HCT116 (cell line): ENCODE data around the gene NECAB2. TPM values are rescaled to one million over a fixed set of nuclear protein-coding genes. Genes with fewer than 3 reads are reported as not detected.

Experiments
- ATAC-seq: fragments of 200-7000 bp; cut with Tn5 transposase; 2 replicates; pipeline ENCODE4 v1.9.1; 2020; ENCODE audit warnings: mild to moderate bottlenecking, moderate library complexity
- BruUV-seq: library from RNA; stranded (reverse); fragments of 400-500 nt; replicated peaks from 2 replicates; lab custom pipeline; 2021; lab: Mats Ljungman, UMichigan
- CTCF ChIA-PET: fragments of 300-600 bp; sonication (Branson Sonifier 250); formaldehyde crosslinking; loops from one replicate; lab custom pipeline; 2021; ENCODE audit warnings: antibody characterized with exemption; lab: Charles Lee
- POLR2A ChIA-PET: fragments of 300-600, 350-600 bp; sonication (Branson Sonifier 250); formaldehyde crosslinking; loops from one replicate; lab custom pipeline; 2021; ENCODE audit warnings: antibody characterized with exemption; lab: Charles Lee
- RAD21 ChIA-PET, 2 experiments: fragments of 300-600 bp; sonication (Branson Sonifier 250); formaldehyde crosslinking; loops; one replicate each; lab custom pipeline; 2023; ENCODE audit warnings: low total read pairs in 2 of 2; ENCODE audit not compliant: uncharacterized antibody in 2 of 2, unreplicated experiment in 2 of 2, low non-redundant PET in 1 of 2; lab: Charles Lee
- DNase-seq: peaks from one replicate; pipeline ENCODE4 v3.0.0-alpha.2; 2010; ENCODE audit warnings: low read depth, low spot score
- H2AFZ ChIP-seq: fragments of 200-600 bp; shearing (Covaris generic), sonication (generic); 2 replicates; pipeline ENCODE4 v1.6.1; 2017; ENCODE audit warnings: low read depth, mixed run types, mixed read lengths, antibody characterized with exemption, low read length; ENCODE audit not compliant: poor library complexity, severe bottlenecking
- H3K27ac ChIP-seq: 2 replicates; pipeline ENCODE4 v1.5.1; 2012; ENCODE audit warnings: low read depth, low read length
- H3K27me3 ChIP-seq: fragments of 200-600 bp; sonication (generic); 2 replicates; pipeline ENCODE4 v1.6.1; 2016; ENCODE audit warnings: mixed run types, low read length, mixed read lengths; ENCODE audit not compliant: insufficient read depth
- H3K36me3 ChIP-seq, 2 experiments: fragments of 200-500 bp in 1 of 2; fragments of 200-600 bp in 1 of 2; sonication (Bioruptor generic) in 1 of 2; sonication (generic) in 1 of 2; 2 replicates each; pipeline versions ENCODE4 v1.5.1 to v1.6.1; 2014 to 2016; ENCODE audit warnings: low read length in 2 of 2, inconsistent platforms in 1 of 2, mixed read lengths in 1 of 2, mixed run types in 1 of 2; ENCODE audit not compliant: insufficient read depth in 2 of 2, control insufficient read depth in 1 of 2
- H3K4me1 ChIP-seq, 2 experiments: fragments of 200-600 bp in 1 of 2; sonication (generic) in 1 of 2; 2 replicates each; pipeline versions ENCODE4 v1.5.1 to v1.6.1; 2012 to 2017; ENCODE audit warnings: low read length in 2 of 2, inconsistent platforms in 1 of 2, mild to moderate bottlenecking in 1 of 2, mixed read lengths in 1 of 2, mixed run types in 1 of 2, moderate library complexity in 1 of 2; ENCODE audit not compliant: insufficient read depth in 2 of 2, control insufficient read depth in 1 of 2
- H3K4me2 ChIP-seq: fragments of 200-600 bp; sonication (generic); 2 replicates; pipeline ENCODE4 v1.6.1; 2017; ENCODE audit warnings: mixed run types, low read length, mixed read lengths
- H3K4me3 ChIP-seq, 2 experiments: fragments of 200-600 bp in 1 of 2; sonication (generic) in 1 of 2; replicated peaks in 1 of 2; 2 replicates each; pipeline ENCODE4 v1.5.1; 2011 to 2016; ENCODE audit warnings: low read length in 2 of 2, control low read depth in 1 of 2, low read depth in 1 of 2, mild to moderate bottlenecking in 1 of 2, mixed read lengths in 1 of 2, mixed run types in 1 of 2
- H3K79me2 ChIP-seq: fragments of 200-600 bp; sonication (generic); 2 replicates; pipeline ENCODE4 v1.6.1; 2017; ENCODE audit warnings: mild to moderate bottlenecking, mixed run types, low read length, moderate library complexity, mixed read lengths; ENCODE audit not compliant: insufficient read depth
- H3K9ac ChIP-seq: fragments of 200-600 bp; sonication (generic); 2 replicates; pipeline ENCODE4 v1.6.1; 2016; ENCODE audit warnings: low read length, mixed read lengths
- H3K9me2 ChIP-seq: fragments of 200-600 bp; sonication (generic), shearing (Covaris generic); 2 replicates; pipeline ENCODE4 v1.6.1; 2017; ENCODE audit warnings: mixed run types, mild to moderate bottlenecking, moderate library complexity; ENCODE audit not compliant: insufficient read depth
- H3K9me3 ChIP-seq, 2 experiments: fragments of 200-500 bp in 1 of 2; fragments of 200-600 bp in 1 of 2; sonication (Bioruptor generic) in 1 of 2; sonication (generic) in 1 of 2; 2 replicates each; pipeline ENCODE4 v1.6.1; 2014 to 2017; ENCODE audit warnings: low read length in 2 of 2, mixed read lengths in 2 of 2, inconsistent platforms in 1 of 2, low read depth in 1 of 2, mild to moderate bottlenecking in 1 of 2, mixed run types in 1 of 2, moderate library complexity in 1 of 2; ENCODE audit not compliant: control insufficient read depth in 1 of 2, insufficient read depth in 1 of 2
- H4K20me1 ChIP-seq: fragments of 200-600 bp; sonication (generic), shearing (Covaris generic); 2 replicates; pipeline ENCODE4 v1.6.1; 2017; ENCODE audit warnings: mixed run types, mild to moderate bottlenecking, moderate library complexity; ENCODE audit not compliant: insufficient read depth
- CBX3 ChIP-seq: IDR thresholded peaks from 2 replicates; pipeline ENCODE4 v1.6.1; 2012; ENCODE audit warnings: low read depth
- ELF1 ChIP-seq: IDR thresholded peaks from 2 replicates; pipeline ENCODE4 v1.6.1; 2012; ENCODE audit warnings: low read depth, borderline replicate concordance
- EZH2 ChIP-seq: fragments of 200-600 bp; sonication (generic); IDR thresholded peaks from 2 replicates; pipeline ENCODE4 v1.6.1; 2017; ENCODE audit warnings: antibody characterized with exemption, mixed run types
- EZH2phosphoT487 ChIP-seq: fragments of 200-600 bp; IDR thresholded peaks from 2 replicates; pipeline ENCODE4 v1.6.1; 2018; ENCODE audit warnings: antibody characterized with exemption, borderline replicate concordance
- FOSL1 ChIP-seq: IDR thresholded peaks from 2 replicates; pipeline ENCODE4 v1.6.1; 2012; ENCODE audit warnings: low read depth
- JUND ChIP-seq: IDR thresholded peaks from 2 replicates; pipeline ENCODE4 v1.6.1; 2012
- POLR2AphosphoS5 ChIP-seq: IDR thresholded peaks from 2 replicates; pipeline ENCODE4 v1.6.1; 2011; ENCODE audit warnings: mild to moderate bottlenecking, low read depth, low read length, moderate library complexity
- RAD21 ChIP-seq: IDR thresholded peaks from 2 replicates; pipeline ENCODE4 v1.6.1; 2012; ENCODE audit warnings: low read depth, mild to moderate bottlenecking
- SIN3A ChIP-seq: IDR thresholded peaks from 2 replicates; pipeline ENCODE4 v1.6.1; 2012; ENCODE audit warnings: low read depth
- SP1 ChIP-seq: IDR thresholded peaks from 2 replicates; pipeline ENCODE4 v1.6.1; 2012; ENCODE audit warnings: low read depth
- SRF ChIP-seq: IDR thresholded peaks from 2 replicates; pipeline ENCODE4 v1.6.1; 2012; ENCODE audit warnings: low read depth
- YY1 ChIP-seq: IDR thresholded peaks from 2 replicates; pipeline ENCODE4 v1.6.1; 2011; ENCODE audit warnings: low read length, low read depth, moderate library complexity, mild to moderate bottlenecking; ENCODE audit not compliant: insufficient replicate concordance; ENCODE audit errors: extremely low read depth
- ZFX ChIP-seq: fragments of 450-650 bp; IDR thresholded peaks from 2 replicates; pipeline ENCODE4 v1.6.1; 2017
- intact Hi-C: fragments of 100-400 bp; cut with micrococcal nuclease; formaldehyde crosslinking; loops from 2 replicates; pipeline ENCODE4 v1.10.0; 2022
- total RNA-seq: library from RNA; stranded (reverse); gene quantifications from one replicate; pipeline ENCODE4 v1.2.1, GENCODE V29; 2021; ENCODE audit not compliant: unreplicated experiment
- TF ChIP-seq, protein P1 (sequence below), 3 experiments: fragments of 200-600 bp in 1 of 3; sonication (generic) in 1 of 3; IDR thresholded peaks in 2 of 3; conservative IDR thresholded peaks in 1 of 3; 2 replicates each; pipeline ENCODE4 v1.5.1; 2012 to 2017; ENCODE audit warnings: low read depth in 2 of 3, low read length in 2 of 3, antibody characterized with exemption in 1 of 3, borderline replicate concordance in 1 of 3, control low read depth in 1 of 3, mild to moderate bottlenecking in 1 of 3, mixed read lengths in 1 of 3, mixed run types in 1 of 3, moderate library complexity in 1 of 3; ENCODE audit not compliant: insufficient read depth in 1 of 3
- TF ChIP-seq, protein P2 (sequence below): IDR thresholded peaks from 2 replicates; pipeline ENCODE4 v1.6.1; 2012; ENCODE audit warnings: low read depth

NECAB2 gene
- total RNA-seq, 1 experiment from 2014 or later = 0.61 TPM

DNA sequence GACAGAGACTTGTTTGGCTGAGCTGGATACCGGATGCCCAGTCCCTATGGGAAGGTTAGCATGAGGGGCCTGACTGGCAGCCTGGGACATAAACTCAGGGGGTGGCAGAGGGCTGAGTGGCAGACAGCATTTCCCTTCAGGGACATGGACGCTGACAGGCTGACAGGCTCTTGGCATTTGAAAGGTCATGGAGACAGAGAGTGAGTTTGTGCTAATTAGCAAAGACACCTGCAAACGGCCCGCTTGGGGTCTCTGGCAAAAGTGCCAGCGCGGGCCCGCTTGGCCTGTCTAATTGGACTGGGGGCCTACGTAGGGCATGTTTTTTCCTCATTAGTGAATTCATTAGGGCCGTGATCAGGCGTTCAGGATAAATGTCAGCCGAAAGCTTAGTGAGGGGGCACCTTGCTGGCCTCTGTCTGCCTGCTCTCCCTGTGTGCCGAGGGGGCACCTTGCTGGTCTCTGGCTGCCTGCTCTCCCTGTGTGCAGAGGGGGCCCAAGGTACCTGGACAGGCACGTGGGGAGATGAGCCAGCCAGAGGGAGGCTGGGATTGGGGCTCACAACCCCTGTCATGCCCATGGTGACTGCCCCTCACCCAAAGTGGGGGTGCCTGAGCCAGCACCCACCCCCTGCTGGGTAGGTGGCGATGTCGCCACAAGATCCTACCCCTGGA, 7.7 kb downstream of the NECAB2 start:
- no peaks in the 10 kb centered on the region for H3K79me2 ChIP-seq
- ChIA-PET RAD21 (no interaction called here), CTCF (no interaction called here), POLR2A (no interaction called here)
- H3K27ac ChIP-seq = no peak overlapping the region
- TF ChIP-seq SP1 = no peak
- TF ChIP-seq, protein P1, sequence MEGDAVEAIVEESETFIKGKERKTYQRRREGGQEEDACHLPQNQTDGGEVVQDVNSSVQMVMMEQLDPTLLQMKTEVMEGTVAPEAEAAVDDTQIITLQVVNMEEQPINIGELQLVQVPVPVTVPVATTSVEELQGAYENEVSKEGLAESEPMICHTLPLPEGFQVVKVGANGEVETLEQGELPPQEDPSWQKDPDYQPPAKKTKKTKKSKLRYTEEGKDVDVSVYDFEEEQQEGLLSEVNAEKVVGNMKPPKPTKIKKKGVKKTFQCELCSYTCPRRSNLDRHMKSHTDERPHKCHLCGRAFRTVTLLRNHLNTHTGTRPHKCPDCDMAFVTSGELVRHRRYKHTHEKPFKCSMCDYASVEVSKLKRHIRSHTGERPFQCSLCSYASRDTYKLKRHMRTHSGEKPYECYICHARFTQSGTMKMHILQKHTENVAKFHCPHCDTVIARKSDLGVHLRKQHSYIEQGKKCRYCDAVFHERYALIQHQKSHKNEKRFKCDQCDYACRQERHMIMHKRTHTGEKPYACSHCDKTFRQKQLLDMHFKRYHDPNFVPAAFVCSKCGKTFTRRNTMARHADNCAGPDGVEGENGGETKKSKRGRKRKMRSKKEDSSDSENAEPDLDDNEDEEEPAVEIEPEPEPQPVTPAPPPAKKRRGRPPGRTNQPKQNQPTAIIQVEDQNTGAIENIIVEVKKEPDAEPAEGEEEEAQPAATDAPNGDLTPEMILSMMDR (IDR thresholded peaks at IDR 0.05 in 2 of 3, conservative IDR thresholded peaks at IDR 0.05 in 1 of 3; ENCODE audit: borderline replicate concordance in 1 of 3, insufficient read depth in 1 of 3, low read depth in 2 of 3, low read length in 2 of 3) = no peak
- no peak for TF ChIP-seq EZH2
- no peak for TF ChIP-seq POLR2AphosphoS5
- TF ChIP-seq ELF1 = no peak
- no peak for TF ChIP-seq ZFX
- TF ChIP-seq YY1 = no peak
- no peak for TF ChIP-seq SRF
- TF ChIP-seq JUND = no peak
- TF ChIP-seq RAD21 = no peak
- TF ChIP-seq FOSL1 = no peak
- TF ChIP-seq CBX3 = no peak
- TF ChIP-seq EZH2phosphoT487 = no peak
- TF ChIP-seq, protein P2, sequence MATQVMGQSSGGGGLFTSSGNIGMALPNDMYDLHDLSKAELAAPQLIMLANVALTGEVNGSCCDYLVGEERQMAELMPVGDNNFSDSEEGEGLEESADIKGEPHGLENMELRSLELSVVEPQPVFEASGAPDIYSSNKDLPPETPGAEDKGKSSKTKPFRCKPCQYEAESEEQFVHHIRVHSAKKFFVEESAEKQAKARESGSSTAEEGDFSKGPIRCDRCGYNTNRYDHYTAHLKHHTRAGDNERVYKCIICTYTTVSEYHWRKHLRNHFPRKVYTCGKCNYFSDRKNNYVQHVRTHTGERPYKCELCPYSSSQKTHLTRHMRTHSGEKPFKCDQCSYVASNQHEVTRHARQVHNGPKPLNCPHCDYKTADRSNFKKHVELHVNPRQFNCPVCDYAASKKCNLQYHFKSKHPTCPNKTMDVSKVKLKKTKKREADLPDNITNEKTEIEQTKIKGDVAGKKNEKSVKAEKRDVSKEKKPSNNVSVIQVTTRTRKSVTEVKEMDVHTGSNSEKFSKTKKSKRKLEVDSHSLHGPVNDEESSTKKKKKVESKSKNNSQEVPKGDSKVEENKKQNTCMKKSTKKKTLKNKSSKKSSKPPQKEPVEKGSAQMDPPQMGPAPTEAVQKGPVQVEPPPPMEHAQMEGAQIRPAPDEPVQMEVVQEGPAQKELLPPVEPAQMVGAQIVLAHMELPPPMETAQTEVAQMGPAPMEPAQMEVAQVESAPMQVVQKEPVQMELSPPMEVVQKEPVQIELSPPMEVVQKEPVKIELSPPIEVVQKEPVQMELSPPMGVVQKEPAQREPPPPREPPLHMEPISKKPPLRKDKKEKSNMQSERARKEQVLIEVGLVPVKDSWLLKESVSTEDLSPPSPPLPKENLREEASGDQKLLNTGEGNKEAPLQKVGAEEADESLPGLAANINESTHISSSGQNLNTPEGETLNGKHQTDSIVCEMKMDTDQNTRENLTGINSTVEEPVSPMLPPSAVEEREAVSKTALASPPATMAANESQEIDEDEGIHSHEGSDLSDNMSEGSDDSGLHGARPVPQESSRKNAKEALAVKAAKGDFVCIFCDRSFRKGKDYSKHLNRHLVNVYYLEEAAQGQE = no peak
- no peak for TF ChIP-seq SIN3A
- no peaks in the 10 kb centered on the region for H3K9me2 ChIP-seq
- intact Hi-C loops = no loop called here
- no peaks in the 10 kb centered on the region for H3K4me1 ChIP-seq
- H3K9me3 ChIP-seq = peaks cover 8 to 11% of the 10 kb centered on the region in 2 experiments; a peak in 2 of 4 replicates
- no peaks in the 10 kb centered on the region; the same call in 1 of the 2 replicates for H3K27me3 ChIP-seq
- H3K36me3 ChIP-seq = no peaks in the 10 kb centered on the region
- H3K4me2 ChIP-seq = no peak overlapping the region
- no peak overlapping the region for H3K9ac ChIP-seq
- DNase-seq (no peak), ATAC-seq (no peak)
- H2AFZ ChIP-seq = no peak overlapping the region
- no peak overlapping the region for H3K4me3 ChIP-seq
- no TSS peak for BruUV-seq
- no peaks in the 10 kb centered on the region for H4K20me1 ChIP-seq
